Kidney capillary endothelial cell (primary cell): ENCODE results near the gene ODF2L.
"Not testable (repeated sequence)": the region's sequence is repeated elsewhere in the genome, so short reads cannot be mapped to it uniquely, and the experiment has no call there.

Experiments used
- DNase-seq: peaks from one replicate; pipeline ENCODE4 v3.0.0-alpha.2; 2018; ENCODE audit warnings: low spot score

Gene ODF2L

DNA sequence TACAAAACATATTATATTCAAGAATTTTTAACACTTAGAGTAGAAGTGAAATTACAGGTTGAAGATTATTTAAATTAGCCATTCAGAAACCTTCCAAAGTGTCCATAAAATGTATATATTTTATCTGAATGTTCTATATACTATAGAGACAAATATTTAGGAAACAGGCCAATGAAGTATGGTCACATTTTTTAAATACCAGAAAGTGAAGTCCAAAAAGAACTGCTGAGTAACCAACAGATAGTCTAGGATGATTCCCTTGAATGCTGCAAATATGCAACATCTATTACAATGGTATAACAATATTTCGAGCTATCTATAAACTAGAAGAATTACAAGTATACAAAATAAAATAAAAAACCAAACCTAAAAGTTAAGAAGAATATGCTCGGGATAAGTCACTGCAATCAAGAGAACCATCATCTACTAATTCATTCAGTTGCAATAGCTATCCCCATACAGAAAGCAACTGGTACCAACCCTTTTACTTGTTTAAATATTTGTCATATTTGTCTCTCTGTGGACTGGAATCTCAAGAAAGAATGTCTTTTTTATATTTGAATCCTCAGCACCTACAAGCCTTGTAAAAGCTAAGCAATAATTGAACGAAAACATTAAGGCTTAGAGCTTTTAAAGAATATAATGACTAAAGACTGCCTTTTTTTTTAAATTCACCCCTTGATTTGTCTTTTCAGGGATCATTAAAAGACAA is 8.1 kb downstream of the ODF2L start:
- DNase-seq: no peak

DNA sequence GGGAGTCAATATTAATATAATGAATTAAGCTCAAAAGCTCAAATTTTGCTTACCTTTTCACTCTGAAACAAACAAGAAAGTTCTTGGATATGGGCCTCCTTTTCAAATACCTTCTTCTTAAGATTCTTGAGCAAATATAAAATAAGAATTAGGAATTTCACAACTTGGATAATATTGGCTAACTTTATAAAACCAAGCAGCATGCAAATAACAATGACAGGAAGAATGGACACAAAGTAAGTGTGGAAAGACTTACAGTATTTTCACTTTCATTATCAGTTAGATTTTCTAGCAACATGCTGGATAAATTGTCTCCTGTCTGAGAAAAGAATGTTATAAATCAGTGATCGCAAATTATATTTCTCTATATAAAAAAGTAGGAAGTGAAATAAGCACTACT is 13.2 kb downstream of the ODF2L start:
- DNase-seq: peak; percentile 26

DNA sequence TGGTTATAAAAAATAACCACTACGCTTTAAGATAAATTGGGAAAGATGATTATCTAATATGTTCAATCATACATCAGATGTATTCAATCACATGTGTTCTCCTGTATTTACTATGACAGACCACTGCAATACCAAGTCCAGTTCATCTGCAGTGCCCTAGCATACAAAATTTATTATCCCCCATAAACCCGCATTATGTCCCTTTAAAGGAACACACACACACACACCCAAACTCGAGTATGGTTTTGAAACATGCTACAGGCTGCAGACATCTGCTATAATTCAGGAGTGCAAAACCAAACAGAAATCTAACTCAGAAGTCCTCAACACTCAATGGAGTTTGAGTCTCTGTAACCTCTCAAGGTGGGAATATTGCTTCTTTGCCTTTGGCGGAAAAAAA is 14.9 kb downstream of the ODF2L start:
- DNase-seq: no peak

DNA sequence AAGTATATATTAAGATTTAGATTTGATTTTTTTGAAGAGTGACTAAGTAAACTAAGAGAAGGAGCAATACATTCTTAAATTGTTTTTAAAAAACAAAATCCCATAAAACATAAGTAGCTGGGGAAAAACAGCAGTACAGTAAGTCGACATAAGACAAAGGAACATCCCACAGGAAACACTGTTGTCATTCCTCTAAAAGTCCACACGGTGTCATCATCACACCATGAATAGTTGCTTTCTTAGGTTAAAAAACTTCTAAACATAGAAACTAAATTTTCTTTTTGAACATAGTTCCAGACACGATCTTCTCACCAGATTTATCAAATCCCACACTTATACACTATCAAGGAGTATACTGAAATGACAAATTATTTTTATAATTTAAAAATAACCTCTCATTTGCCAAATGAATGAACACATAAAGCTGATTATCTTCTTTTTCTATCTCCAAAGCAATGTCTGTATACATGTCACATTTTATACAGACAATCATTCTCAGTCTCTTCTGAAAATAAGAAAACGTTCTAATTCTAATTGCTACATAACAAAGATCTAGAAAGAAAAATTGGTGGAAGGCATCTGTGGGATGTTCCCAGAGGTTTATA is 15.8 kb downstream of the ODF2L start:
- peak; percentile 78 for DNase-seq

DNA sequence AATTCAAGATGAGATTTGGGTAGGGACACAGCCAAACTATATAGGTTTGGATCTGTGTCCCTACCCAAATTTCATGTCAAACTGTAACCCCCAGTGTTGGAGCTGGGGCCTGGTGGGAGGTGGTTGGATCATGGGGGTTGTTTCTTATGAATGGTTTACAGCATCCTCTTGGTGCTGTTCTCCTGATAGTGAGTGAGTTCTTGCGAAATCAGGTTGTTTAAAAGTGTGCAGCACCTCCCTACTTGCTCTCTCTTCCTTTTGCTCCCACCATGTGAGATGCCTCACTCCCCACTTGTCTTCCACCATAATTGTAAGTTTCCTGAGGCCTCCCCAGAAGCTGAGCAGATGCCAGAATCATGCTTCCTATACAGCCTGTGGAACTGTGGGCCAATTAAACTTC is 17.3 kb downstream of the ODF2L start:
- DNase-seq: no peak

DNA sequence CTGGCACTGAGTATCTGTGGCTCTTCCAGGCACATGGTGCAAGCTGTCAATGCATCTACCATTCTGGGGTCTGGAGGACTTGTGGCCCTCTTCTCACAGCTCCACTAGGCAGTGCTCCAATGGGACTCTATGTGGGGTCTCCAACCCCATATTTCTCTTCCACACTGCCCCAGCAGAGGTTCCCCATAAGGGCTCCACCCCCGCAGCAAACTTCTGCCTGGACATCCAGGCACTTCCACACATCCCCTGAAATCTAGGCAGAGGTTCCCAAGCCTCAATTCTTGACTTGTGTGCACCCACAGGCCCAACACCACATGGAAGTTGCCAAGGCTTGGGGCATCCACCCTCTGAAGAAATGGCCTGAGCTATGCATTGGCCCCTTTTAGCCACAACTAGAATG is 18.8 kb downstream of the ODF2L start:
- no peak for DNase-seq

DNA sequence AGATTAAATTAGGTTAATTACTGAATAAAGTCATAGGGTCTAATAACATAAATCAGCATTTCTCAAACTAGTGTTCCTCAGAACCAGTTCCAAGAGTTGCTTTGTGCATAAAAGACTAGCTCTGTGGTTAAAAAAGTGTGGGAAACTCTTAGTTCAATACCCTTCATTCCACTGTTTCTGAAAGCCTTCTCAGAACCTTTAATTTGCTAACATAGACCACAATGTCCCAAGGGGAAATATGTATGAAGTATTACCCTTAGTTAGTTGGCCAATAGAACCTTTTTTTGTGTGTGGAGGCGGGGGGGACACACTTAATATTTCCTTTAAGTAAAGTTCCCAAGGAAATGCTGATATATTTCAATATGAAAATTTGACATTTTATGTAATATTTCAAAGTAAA is 20.4 kb downstream of the ODF2L start:
- no peak for DNase-seq

DNA sequence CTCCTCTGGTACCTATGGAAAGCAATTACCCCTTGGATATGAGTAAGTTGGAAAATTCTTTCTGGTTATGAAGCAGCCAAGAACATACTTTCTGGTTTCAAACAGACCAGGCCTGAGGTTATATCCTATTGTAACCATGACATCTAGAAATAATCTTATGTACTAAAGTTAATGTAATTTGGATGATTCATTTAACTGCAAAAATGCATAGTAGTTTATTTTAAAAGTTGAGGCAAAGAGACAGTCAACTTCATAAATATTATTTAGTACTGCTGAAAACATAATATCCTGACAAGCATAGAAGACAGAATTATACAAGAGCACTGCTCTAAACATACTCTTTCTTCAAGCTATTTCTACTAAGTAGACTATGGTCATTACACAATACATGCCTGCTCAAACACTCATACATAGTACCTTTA is 25.5 kb downstream of the ODF2L start:
- no peak for DNase-seq

DNA sequence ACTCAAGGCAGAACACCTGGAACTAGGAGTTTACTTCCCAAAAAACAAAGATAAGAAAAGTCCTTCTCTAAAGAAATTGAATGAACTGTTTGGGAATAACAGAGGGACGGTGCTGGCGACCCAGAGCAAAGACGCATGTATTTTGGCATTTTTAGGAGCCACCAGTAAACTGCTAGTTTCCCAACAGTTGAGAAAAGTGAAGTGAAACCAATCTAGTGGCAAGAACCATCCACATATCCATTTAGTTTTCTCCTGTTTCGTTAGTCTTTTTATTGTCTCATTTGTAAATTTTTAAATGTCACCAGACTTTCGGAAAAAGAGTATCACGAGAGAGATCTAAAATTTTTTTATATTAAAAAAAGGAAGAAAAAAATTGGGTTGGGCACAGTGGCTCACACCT is 30.2 kb downstream of the ODF2L start:
- no peak for DNase-seq

DNA sequence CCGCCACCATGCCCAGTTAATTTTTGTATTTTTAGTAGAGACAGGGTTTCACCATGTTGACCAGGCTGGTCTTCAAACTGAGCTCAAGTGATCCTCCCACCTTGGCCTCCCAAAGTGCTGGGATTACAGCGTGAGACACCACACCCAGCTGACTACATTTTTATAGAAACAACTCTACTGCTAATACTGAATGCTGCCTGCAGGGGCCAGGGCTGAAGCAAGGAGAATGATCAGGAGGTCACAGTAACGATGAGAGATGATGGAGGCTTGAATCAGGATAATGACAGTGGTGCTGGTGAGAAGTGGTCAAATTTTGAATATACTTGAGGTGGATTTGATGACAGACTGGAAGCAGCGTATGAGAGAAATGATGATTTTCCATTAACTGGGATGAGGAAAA is 33.3 kb downstream of the ODF2L start:
- DNase-seq: no peak

DNA sequence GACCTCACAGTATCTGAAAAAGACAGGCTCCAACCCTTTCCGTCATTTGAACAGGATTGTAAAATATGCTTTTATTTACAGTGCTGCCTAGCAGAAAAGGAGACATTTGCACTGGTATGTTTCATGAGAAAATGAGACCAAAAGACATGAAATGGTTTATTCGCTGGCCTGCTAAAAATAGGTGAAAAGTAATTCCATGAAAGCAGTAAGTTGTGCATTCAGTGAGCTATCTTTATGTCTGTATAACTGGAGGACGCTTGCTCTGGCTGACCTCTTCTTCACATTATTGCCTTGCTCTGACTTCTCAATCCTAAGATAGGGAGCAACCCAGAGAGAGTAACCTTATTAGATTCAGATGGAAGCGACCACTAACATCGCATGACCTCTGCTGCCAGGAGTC is 38.3 kb downstream of the ODF2L start:
- DNase-seq: no peak

DNA sequence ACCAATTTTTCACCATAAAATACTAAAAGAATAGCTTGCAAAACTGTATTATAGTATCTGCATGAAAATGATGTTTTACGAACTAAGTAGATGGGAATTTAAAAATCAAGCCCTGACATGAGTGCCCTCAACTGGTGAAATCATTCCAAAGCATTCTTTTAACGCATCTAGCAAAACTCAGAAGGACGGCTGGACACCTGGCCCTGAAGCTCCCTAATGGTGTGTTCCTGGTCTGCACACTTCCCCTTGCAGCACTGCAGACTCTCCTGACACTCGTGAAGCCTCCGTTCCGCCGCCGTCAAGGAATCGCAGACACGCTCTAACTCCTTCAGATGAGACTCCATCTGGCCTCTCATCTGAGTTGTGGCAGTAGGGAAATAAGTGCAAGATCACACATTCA is 39.9 kb downstream of the ODF2L start:
- no peak for DNase-seq

DNA sequence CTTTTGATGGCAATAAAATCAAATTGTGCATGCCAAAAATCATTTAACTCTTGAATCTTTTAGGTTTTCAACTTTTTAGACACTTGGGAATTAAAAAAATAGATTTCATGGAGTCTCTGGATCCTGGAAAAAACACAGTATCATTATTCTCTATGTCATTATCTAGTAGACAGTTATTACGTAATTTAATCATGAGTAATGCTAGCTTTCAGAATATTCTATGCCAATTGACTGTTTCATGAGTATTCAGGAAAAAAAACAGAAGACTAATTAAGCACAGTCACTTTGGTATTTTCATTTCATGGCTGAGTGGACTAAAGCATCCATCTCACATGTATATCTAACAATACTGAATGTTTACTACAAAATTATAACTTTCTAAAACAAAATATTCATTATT is 44.0 kb downstream of the ODF2L start:
- DNase-seq: no peak

DNA sequence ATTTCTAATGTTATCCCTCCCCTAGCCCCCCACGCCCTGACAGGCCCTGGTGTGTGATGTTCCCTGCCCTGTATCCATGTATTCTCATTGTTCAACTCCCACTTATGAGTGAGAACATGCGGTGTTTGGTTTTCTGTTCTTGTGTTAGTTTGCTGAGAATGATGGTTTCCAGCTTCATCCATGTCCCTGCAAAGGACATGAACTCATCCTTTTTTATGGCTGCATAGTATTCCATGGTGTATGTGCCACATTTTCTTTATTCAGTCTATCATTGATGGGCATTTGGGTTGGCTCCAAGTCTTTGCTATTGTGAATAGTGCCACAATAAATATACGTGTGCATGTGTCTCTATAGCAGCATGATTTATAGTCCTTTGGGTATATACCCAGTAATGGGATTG is 45.9 kb downstream of the ODF2L start:
- not testable (repeated sequence) for DNase-seq

DNA sequence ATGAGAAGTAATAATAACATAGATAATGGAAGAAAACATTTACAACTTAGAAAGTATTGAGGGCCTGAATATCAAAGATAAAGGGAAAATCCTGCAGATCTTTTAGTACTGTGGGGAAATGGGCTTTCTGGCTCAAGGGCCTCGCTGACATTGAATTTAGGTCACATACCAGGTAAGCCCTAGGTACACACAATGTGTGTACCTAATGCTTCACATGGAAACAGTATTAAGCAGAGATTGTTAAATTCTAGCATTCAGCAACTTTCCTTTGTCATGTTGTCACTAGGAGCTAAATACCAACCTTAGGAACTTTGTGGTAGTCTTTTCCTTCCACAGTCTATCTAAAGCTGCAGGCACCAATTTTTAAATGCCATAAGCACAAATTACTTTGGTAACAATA is 49.7 kb downstream of the ODF2L start:
- no peak for DNase-seq

DNA sequence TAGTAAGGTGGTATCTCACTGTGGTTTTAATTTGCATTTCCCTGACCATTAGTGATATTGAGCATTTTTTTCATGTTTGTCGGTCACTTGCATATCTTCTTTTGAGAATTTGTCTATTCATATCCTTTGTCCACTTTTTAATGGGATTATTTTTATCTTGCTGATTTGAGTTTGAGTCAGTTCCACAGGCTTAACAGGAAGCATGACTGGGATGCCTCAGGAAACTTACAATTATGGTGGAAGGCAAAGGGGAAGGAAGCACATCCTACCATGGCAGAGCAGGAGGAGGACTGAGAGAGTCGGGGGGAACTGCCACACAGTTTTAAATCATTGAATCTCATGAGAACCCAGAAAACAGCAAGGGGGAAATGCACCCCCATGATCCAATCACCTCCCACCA is 51.1 kb downstream of the ODF2L start:
- peak; percentile 67 for DNase-seq

DNA sequence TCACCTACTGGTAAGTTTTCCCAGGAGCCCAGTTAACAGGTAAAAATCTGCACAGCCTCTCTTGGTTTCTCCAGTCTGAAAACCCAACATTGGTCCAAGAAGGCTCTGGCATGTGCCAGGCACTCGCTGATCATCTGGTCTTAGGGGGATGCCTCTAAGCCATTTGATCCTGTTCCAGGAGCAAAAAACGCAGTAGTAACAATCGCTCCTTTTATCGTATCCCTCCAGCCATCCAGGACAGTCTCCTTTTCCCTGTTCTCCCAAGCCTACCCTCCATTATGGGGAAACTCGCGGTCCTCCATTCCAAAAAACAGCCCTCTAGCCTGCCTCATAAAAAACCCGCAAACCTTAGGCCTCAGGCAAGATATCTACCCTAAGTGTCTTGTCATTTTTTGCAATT is 56.2 kb downstream of the ODF2L start:
- DNase-seq: no peak

DNA sequence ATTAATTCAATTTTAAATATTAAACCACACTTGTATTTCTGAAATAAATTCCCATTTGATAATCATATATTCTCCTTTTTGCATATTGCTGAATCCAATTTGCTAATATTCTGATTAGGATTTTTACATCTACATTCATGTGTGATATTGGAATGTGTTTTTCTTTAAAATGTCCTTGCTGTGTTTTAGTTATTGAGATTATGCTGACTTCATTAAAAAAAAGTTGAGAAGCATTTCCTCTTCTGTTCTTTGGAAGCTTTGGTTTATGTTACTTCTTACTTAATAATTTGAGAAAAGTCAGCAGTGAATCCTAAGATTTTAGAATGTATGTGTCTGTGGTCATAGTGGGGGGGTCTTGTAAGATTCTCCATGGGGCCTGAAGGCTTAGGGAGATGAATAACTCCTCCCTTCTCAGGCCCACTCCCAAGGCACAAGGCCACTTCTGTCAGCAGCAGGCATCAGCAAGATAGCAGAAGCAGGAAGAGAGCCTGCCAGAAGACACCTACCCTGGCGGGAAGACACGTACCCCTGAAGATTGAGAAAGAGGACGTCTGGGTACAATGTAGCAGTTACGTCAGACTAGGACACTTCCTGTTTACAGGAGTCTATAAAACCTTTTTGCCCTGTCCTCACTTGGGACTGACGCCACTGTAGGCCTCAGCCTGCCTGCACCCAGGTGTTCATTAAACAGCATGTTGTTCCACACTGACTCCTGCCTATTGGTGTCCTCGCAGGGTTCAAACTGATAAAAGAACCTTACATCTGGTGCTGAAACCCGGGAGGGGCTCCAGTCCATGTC is 56.9 kb downstream of the ODF2L start:
- DNase-seq: peak; percentile 12

DNA sequence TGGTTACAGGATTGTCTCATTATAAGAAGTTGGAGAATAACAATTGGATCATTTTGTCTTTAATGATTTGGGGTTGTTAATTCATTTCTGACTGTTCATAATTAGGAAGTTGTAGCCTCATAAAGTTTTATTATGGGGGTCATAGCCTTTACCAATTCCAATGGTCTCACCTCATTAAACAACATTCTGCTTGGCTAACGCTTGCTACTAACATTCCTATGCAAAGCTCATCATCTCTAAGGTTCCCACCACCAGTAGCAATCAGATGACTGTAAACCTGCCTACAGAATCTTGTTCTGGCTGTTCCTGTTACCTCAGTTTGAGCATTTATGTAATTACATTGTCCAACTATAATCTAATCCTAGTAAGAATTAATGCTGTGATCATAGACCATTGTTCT is 60.2 kb downstream of the ODF2L start:
- DNase-seq: no peak

DNA sequence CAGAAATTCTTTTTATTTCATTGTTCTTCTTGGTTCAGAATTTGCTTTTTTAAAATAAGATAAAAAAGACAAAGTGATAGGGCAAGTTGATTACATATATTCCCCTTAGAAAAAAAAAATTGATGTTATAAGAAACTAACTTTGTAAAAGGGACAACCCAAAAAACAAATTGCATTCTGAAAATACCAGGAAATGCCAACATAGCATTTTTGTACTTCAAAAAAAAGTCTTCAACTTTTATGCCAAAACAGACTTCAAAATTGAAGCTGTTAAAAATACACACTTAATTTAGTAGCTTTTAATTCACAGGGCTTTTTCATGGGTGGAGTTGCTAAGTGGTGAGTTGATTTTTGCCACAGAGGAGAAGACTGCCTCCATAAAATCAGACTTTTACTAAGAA is 70.9 kb downstream of the ODF2L start:
- DNase-seq: no peak

DNA sequence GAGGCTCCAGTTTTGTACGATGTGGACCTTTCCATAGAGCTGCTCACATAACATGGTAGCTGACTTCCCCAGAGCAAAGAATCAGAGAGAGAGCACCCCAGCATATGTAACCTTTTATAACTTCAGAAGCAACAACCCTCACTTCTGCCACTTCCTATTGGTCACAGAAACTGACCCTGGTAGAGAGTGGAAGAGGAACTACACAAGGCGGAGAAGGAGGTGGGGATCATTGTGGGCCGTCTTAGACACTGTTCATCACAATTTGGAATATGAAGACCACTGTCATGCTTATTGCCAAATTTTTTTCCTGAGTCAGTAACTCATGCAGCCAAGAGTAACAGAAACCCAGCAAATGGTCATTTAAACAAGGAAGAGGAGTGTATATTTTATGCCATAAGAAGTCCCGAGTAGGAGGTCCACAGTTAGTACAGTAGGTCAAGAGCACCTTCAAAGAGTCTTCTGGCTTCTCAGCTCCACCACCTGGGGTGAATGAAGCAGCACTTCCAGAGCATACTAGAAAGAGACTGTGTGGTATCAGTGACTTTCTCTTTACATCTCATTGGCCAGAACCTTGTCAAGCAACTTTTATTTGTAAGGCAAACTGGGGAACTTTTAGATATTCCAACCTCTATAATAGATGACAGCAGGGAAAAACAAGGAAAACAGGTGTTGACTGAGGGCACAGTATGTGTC is 71.8 kb downstream of the ODF2L start:
- no peak for DNase-seq

DNA sequence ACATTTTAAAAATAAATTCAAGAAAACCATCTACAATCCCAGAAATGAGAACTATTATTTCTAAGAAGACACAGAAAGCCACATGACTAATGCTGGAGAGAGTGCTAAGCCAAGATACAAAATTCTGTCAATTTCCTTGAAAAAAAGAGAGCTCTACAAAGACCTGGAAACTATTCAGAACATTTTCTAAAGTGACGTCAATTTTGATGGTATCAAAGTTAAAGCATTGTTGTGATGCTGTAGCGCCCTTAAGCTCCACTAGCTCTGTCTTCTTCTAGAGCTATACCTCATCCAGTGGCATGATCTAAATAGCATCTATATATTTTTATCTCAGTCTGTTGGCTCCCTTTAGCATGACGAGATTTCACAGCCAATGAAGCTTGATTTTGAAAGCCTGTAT is 73.9 kb downstream of the ODF2L start:
- no peak for DNase-seq

DNA sequence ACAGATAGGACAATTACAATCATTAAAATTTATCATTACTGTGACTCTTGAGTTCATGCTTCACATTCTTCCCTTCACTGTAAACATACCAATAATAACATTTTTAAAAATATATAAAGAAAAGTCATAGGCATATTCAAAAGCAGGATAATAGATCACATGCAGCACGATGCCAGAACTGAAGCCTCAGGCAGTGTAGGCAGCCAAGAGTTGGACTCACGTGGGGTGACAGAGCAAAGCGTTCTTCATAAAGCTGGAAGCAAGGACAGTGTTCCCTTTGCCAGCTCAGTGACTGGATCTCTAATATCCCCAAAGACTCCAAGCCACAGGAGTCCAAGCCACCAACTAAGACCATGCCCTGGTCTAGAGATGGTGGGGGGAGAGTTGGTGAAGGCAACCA is 77.7 kb downstream of the ODF2L start:
- no peak for DNase-seq
